ENCODE data around the gene C13orf46.
A peak's percentile ranks its signal among the peaks of the same experiment; 100 is the strongest.

C13orf46 gene

DNA sequence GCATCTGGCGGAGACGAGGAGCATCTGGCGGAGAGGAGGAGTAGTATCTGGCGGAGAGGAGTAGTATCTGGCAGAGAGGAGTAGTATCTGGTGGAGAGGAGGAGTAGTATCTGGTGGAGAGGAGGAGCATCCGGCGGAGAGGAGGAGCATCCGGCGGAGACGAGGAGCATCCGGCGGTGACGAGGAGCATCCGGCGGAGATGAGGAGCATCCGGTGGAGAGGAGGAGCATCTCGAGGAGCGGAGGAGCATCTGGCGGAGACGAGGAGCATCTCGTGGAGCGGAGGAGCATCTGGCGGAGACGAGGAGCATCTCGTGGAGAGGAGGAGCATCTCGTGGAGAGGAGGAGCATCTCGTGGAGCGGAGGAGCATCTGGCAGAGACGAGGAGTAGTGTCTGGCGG, 18.6 kb downstream of the C13orf46 start:
- DNase-seq (ENCODE audit: low read depth in 2 of 2) = no peak

DNA sequence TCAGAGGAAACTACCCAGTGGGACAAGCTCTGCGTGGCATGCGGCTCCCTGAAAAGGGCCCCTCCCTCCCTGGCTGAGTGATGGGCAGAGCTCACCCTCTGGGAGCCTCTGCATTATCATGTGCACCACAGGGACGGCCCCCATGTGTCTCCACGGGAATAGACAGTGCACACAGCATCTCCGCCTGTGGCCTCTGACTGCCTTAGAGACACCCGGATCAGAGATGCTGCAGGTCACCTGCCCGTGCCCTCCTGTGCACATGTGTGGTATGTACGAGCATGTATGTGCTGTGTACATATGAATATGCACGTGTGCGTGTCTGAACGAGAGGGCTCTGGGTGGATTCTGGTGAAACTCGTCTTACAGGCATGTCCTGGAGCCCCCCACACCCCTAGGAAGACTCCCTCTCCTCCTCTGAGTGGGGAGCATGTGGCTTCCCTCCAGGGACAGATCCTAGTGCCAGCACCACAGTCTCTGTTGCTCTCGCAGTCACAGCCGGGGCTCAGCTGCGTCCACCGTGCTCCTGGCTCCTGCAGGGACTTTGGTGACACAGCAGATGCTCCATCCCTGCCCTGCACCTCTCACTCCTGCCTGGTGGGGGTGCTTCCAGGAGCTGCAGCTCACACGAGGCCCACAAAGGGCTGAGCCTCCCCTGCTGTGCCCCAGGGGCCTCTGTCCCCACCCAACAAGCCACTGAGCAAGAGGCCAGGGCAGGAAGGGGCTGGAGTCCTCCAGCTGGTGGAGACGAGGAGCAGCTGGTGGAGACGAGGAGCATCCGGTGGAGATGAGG, 19.6 kb downstream of the C13orf46 start:
- no peak for DNase-seq (ENCODE audit: low read depth in 2 of 2)

DNA sequence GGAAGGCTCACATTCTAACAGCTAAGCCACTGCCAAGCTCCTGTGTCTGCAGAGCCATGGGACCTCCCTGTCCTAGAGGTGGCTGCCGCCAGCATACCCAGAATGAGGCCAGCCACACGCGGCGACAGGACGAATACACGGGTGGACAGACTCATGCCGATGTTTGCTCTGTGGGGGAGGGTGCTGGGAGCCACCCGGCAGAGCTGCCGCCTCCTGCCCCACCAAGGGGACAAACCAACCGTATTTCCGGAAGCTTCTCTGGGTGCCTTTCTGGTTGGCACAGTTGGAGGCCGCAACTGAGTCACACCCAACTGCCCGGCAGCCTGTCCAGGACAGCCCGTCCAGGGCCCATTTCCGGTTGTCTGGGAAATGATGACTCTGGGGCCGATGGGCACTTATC, 20.3 kb downstream of the C13orf46 start:
- DNase-seq (ENCODE audit: low read depth in 2 of 2) = no peak

DNA sequence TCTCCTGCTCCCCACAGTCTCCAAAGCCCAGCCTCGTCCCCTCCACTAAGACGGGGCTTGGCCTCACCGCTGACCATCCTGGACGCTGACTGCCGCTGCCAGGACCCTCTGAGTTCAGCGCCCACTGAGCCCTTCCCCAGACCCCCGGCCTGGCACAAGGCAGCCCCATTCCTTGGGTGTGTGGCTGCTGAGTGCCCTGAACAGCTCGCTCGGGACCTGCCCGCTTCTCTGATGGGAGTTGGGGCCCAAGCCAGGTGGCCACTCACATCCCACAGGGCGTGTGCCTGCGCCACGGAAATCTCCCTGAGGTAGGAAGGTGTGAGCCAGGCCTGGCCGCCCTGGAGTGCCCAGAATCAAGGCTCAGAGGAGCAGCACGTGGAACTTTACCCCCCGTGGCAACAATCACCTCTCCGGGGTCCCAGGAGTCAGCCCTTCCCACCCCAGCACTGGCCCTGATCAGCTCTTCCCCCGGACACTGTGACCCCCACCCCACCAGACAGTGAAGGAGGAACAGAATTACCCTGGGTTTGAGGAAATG, 20.8 kb downstream of the C13orf46 start:
- DNase-seq (ENCODE audit: low read depth in 2 of 2) = no peak

DNA sequence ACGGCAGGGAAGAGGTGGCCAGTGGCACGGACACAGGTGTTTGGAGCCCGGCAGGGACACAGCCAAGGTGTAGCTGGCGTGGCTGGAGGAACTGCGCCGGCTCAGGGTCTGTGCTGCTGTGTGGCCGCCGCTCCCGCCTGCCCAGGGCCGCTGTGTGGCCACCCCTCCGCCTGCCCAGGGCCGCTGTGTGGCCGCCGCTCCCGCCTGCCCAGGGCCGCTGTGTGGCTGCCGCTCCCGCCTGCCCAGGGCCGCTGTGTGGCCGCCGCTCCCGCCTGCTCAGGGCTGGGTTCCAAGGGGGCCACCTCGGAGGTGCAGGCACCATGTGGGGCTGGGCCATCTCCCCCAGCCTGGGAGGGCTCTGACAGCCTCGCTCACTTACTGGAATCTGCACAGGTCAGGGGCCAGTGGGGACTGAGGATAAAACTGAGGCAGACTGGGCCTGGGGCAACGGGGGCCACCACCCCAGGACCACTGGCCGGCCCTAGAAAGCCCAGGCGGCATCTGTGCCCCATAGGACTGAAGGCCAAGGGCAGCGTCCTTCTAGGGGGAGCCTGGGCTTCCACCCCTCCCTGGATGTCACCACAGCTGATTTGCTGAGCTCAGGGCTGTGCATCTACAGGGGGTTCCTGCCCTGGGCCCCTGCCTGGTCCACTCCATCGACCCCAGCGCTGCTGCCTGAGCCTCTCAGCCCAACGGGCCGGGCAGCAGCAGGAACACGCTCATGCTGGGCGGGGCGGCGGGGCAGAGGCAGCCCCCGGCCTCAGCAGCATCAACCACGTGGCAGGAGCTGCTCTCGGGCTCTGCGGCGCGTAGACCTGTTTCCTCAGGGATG, 21.5 kb downstream of the C13orf46 start:
- no peak for DNase-seq (ENCODE audit: low read depth in 2 of 2)

DNA sequence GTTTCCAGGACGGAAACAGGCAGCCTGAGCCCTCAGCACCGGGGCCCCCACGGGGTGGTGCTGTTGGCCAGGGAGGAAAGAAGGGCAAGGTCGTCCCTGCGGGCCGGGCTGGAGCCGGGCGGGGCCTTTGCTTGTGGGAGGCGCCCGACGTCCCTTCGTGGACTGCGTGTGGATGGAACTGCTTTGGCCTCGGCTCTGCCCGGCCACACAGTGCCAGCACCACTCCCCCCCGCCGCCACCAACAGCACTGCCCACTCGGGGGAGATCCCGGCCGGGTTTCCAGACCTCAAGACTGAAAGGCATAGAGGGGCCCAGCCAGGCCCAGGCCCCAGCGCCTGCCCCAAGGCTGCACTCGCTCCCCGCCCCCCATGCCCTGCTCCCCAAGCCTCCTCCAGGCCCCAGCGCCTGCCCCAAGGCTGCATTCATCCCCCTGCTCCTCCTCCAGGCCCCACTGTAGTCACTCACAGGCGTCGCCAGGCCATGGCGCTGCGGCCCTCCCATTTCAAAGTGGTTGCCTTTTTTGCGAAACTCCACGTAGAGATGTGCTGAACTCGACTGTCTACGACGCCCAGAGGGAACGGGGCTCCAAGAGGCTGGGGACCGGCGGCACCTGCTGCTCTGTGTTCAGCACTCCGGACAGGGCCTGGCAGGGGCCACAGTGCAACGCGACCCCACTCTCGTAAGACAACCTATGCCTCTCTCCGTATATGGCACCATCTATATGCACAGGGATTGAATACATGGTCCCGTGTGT, 22.5 kb downstream of the C13orf46 start:
- DNase-seq (ENCODE audit: low read depth in 2 of 2) = peak in 1 of 2 donors; percentile 16

DNA sequence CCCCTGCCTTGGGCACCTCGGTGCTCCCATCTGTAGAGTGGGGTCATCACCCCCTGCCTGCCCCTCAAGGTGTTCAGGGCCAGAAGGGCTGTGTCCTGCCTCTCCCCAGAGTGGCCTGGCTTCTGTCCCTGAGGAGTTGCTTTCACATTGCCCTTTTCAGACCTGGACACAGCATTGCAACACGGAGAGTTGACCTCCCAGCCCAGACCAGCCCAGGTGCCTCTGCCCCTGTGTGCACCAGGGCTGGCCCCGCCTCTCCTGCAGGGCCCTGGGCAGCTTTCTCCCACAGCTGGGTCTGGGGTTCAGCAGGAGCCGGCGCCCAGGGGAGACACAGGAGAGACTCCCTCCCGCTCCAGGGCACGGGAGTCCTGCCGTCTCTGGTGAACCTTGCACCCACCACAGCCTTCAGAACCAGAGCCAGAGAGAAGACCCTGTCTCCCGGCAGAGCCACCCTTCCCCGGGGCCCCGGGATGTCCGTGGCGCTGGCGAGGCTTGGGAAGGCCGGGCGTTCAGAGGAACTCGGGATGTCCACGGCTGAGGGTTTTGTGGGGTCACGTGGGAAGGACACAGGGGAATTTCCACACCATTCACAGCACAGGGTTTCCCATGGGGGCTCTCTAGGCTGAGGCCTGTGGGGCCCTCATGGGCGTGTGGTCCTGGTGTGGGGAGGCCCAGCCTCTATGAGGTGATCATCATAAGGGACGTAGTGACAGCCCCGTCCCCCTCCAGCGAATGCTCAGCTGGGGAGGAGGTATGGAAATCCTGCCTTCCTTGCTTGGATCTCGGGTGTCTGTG, 23.2 kb downstream of the C13orf46 start:
- no peak for DNase-seq (ENCODE audit: low read depth in 2 of 2)

DNA sequence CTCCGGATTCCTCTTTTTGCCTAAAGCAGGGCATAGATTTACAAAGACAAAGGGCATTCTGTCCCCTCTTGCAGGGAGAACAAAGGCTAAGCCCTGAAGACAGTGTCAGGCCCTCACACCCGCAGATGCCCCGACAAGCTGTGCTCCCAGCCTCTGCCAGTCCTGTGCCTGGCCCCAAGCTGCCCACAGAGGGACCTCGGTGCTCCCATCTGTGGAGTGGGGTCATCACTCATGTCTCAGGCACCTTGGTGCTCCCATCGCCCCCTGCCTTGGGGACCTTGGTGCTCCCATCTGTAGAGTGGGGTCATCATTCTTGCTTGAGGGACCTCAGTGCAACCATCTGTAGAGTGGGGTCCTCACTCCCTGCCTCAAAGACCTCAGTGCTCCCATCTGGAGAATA, 24.3 kb downstream of the C13orf46 start:
- DNase-seq (ENCODE audit: low read depth in 2 of 2) = no peak

DNA sequence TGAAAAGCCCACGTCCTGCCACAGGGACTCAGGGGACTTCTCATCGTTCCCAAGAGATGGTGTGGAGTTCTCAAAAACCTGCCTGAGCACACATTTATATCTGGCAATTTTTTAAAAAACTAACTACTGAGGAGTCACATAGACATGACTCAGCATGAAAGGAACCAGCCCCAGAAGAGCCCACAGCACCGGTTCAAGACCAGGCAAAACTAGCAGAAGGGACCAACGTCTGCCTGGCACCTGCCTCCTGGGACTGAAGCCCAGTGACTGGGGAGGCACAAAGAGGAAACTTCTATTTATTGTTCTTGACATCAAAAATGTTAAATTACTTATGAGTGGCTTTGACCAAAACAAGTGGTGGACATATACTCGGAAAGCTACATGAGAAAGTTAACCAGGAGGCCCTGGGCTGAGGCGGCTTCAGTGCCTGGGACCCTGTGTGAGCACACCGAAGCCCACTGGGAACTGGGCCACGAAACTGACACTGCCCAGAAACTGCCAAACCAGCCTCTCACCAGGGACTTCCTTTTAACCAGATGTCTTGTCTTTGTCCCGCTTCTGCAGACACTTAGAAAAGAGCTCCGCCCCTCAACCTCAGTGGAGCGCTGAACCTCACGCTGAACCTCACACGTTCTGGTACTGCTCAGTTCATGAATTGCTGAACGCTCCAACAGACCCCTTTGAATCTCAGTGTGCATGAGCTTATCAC, 25.7 kb downstream of the C13orf46 start:
- no peak for DNase-seq (ENCODE audit: low read depth in 2 of 2)

DNA sequence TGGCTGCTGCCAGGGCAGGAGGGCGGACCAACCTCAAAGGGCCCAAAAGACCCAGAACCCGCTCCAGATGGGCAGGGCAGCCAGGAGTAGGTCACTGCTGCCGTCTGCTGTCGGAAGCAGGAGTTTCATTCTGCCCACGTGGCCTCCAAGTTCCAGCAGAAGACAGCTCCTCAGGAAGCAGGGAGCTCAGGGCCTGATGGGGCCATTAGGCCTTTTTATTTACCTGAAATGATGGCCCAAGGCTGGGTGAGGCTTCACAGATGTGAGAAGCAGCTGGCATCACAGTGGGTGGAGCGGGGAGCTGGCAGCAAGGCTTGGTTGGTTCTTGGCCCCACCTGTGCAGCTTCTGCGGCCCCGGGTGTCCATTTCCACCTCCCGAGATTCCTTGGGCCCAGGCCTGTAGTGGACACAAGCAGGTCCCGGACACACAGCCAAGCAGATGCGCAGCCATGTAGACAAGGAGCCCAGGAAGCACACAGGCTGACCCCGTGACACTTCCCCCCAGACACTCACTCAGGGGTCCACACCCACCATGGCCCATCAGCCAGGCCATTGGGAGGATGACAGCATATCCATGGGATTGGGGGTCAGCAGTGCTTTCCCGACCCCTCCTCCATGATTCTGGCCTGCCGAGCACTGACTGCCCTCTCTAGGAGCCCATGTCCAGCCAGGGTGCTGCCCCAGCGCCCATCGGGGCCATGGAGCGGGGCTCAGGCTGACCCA, 26.4 kb downstream of the C13orf46 start:
- no peak for DNase-seq (ENCODE audit: low read depth in 2 of 2)

DNA sequence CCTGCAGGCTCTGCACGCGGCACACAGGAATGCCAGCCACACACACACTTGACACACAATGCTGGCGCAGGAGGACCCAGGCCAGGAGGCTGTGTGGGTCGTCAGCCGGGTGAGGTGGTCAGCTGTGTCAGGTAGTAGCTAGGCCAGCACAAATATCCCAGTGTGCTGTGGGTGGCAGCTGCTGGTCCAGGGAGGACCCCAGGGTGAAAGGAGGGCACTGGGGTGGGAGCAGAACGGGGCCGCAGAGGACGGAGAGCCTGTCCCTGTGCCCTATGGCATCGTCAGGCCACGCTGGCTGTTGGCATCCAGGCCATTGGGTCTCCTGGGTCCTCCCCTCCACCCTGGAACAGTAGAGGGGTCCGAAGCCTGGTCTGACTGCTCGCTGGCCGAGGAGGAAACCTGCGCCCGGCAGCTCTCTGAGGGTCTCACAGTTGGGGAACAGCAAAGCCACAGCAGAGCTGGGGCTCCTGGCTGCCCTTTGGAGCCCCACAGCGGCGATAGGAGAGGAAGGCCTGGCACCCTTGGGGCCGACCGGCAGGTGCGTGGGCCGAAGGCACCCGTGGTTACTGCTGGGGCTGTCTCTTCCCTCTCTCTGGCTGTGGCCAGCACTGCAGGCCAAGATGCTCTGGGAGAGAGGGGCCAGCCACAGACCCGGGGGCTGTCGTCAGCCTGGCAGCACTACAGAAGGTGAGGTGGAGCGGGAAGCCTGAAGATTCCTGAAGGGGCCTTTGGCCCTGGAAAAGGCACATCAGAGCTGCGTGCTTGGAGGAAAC, 27.3 kb downstream of the C13orf46 start:
- DNase-seq (ENCODE audit: low read depth in 2 of 2) = no peak

DNA sequence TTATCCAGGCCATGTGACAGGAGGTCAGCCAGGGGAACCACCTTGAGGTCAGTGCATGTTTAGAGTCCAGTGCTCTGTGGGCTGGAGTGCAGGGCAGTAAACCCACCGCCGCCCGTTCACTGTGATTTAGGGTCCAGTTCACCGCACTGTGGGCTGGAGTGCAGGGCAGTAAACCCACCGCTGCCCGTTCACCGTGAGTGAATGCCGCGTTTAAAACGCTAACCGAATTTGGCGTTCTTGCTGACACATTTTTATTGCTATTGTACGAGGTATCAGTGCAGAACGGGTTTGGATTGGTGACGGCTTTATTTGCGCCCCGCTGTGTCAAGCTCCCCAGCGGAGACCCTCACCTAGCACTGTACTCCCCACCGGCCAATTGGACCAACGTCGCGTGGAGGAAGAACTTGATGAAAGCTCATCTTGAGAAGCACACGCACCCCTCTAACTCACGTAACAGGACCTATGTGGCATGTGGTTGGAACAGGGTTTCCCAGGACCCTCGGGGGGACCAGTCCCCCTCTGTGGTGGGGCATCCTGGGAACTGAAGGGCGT, 27.9 kb downstream of the C13orf46 start:
- DNase-seq (ENCODE audit: low read depth in 2 of 2) = no peak

DNA sequence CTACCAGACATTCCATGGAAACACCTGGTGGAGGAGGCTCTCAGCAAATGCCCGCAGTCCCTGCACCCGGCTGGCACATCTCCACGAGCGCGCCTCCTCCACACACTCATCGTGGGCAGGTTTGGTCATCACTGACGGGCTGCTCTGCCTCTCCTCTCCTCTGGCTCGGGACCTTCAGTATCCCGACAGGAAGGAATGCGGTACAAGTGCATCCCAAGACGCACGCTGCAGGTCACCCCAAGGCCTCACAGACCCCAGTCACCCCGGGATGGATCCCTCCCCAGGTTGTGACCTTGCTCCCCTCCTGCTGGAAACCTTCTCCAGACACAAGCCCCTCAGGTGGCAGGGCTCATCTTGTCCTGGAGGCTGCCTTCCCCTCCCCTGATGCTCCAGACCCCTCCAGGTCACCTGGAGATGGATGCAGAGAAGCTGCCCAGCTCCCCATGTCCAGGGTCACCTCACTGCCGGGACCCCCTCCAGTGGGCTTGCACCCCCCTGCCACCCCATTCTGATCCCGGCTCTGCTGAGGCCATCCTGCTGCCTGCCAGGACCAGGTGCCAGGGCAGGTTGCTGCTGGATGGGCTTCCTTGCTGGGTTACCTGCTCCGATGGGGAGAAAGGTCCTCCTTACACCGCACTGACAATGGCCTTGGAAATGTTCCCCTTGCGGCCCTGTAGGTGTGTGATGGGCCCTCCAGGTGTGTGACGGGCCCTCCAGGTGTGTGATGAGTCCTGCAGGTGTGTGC, 29.9 kb downstream of the C13orf46 start:
- no peak for DNase-seq (ENCODE audit: low read depth in 2 of 2)

DNA sequence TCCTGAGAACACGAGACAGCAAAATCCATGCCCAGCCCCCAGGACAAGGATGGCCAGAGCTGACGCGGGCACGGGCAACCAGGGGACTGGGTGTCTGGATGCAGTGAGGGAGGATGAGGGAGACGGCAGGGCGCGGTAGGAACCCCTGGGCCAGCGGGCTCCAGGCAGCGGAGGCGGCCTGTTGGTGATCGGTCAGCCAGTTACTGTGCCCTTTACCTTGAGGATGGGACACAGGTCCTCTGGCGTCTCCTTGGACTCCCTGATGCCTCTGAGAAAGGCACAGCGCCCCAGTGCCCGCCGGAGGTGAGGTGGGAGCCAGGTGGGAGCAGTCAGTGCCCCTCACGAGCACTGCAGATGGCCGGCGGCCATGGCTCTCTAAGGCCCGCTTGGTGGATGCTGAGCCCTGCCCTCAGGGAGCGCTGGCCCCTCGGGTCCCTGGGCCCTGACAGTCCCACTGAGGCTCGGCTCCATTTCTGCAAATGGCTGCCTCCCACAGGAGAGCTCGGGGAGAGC, 31.2 kb downstream of the C13orf46 start:
- no peak for DNase-seq (ENCODE audit: low read depth in 2 of 2)

DNA sequence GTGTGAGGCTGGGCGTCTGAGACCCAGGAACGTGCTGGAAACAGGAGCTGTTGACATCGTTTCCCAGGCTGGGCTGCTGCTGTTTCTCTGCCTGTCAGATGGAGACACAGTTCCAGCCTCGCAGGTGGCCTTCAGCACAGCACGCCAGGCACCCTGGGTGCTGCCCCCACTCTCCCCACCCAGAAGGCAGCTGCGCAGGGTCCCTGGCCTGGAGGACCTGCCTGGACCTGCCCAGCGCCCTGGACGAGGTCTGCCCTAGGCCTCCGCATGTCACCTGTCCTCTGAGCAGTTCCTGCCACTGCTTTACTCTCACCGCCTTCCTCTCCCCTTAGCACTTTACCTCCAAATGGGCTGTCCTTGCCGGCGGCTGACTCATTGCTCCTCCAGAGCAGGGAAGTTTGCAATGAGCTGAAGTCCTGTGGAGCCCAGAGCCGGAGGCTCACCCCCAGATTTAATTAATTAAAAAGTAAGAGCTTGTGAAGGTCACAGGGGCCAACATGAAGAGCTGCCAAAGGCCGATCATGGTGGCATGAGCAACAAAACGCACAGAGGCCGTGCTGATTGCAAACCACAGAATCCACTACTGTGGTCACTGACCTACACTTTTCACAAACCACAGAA, 32.2 kb downstream of the C13orf46 start:
- no peak for DNase-seq (ENCODE audit: low read depth in 2 of 2)

DNA sequence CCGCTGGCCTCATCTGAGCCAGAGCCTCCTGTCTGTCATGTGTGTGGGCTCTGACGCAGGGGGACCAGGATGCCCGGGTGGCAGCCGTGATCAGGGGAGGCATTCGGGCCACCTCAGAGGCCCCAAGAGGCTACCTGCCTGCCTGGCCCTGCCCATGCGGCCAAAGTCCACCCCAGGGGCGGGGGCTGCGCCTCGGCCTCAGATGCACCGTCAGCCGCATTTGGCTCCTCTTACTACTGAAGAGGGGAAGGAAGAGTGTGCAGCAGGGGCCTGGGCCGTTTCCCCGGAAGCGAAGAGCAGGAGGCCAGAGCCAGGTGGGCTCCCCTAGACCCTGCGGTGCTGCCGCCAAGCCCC, 34.0 kb downstream of the C13orf46 start:
- DNase-seq (ENCODE audit: low read depth in 2 of 2) = no peak

DNA sequence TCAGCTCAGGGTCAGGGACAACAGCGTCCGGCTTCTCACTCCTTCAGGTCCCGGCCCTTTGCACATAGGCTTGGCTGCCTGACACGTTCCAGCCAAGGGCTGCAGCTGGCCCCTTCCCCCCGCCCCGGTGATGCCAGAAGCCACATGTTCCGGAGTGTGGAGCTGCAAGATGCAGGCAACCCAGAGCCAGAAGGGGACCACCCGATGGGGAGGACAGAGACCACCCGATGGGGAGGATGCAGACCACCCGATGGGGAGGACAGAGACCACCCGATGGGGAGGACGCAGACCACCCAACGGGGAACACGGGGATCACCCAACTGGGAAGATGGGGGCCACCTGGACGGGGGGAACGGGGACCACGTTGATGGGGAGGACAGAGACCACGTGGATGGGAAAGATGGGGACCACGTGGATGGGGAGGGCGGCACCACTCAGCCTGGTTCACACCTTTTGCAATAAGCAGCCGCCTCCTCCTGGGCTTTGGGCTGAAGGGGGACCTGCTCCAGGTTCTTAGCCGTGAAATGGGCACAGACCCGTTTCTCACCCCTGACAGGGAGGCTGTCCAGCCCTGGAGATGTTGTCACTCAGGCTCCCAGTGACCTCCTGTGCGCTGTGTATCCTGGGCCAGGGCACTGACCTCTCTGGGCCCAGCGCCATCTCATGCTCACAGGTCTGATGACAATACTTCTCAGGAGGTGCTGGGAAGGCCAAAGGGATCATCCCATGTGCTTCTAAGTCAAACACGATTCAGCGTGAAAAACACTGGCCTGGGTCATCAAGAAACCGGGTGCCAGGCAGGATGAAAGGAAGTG, 34.5 kb downstream of the C13orf46 start:
- no peak for DNase-seq (ENCODE audit: low read depth in 2 of 2)

All from activated CD8-positive, alpha-beta memory T cell treated with anti-CD3 and anti-CD28 coated beads for 4 hours (primary cell).